Measurements from ENCODE around the gene ECE1. TPM values are rescaled to one million over a fixed set of nuclear protein-coding genes. Genes with fewer than 3 reads are reported as not detected.

The ECE1 gene
- total and polyA plus RNA-seq, 10 of the 15 experiments (the other 5 are each of a cell fraction or from before 2014, with no cell fraction given) = 0.97 to 81.0 (median 37.0) TPM

DNA sequence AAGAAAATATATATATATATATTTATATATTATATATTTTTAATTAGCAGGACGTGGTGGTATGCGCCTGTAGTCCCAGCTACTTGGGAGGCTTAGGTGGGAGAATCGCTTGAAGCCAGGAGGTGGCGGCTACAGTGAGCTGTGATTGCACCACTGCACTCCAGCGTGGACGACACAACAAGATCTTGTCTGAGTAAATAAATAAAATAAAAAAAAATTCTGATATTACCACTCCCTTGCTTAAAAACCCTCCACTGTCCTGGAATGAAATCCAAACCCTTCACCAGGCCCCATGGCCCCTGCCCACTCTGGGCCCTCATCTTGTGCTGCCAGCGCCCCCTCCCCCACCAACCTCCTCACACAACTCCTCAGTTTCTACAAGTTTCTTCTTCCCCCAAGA is 1.7 kb upstream of the ECE1 start:
- ChIA-PET POLR2A (interaction anchor here (1.7 to 7.1 kb wide), 4 partner anchors 32 to 77 kb away, joined by 3 to 88 read pairs (median 64); no protein-coding TSS in a partner anchor), CTCF (interaction anchor here (1.3 to 19.3 kb wide), 6 partner anchors 21 to 60 kb away, joined by 5 to 131 read pairs (median 40); no protein-coding TSS in a partner anchor), SMC1A (ENCODE audit: uncharacterized antibody, unreplicated experiment) (interaction anchor here (0.9 to 7.7 kb wide), 6 partner anchors 32 to 225 kb away, joined by 3 to 123 read pairs (median 8); no protein-coding TSS in a partner anchor), RAD21 (ENCODE audit: unreplicated experiment) (interaction anchor here (1.1 to 5.5 kb wide), 10 partner anchors 21 to 76 kb away, joined by 3 to 97 read pairs (median 16); no protein-coding TSS in a partner anchor)
- intact Hi-C loops (cut with micrococcal nuclease; ENCODE audit: unreplicated experiment) (no loop called here), in situ Hi-C loops (cut with MboI) (no loop called here)
- H3K4me3 ChIP-seq = no peak overlapping the region
- peaks cover 0 to 1% of the 10 kb centered on the region in 2 experiments; a peak in 1 of 4 replicates for H3K36me3 ChIP-seq (ENCODE audit: control insufficient read depth in 2 of 2, insufficient read depth in 2 of 2, low read length in 1 of 2)
- no peaks in the 10 kb centered on the region for H4K20me1 ChIP-seq (ENCODE audit: control insufficient read depth, insufficient read depth)
- H3K27me3 ChIP-seq (replicated peaks in 1 of 2; ENCODE audit: control insufficient read depth in 2 of 2, insufficient read depth in 2 of 2, low read length in 1 of 2) = no peaks in the 10 kb centered on the region
- FAIRE-seq = no peak
- ATAC-seq = no peak
- WGBS (ENCODE audit: insufficient coverage, insufficient replicate concordance, low lambda C conversion rate, missing lambda C conversion rate) = 82% methylated on average over 7 of the region's 7 CpGs
- peak overlapping the region; percentile 99 for H3K4me2 ChIP-seq (ENCODE audit: control insufficient read depth, insufficient read depth)
- H3K79me2 ChIP-seq (ENCODE audit: control insufficient read depth, insufficient read depth, low read length) = no peaks in the 10 kb centered on the region; the same call in 1 of the 2 replicates
- H3K4me1 ChIP-seq (ENCODE audit: control insufficient read depth, insufficient read depth, low read length) = peaks cover 67% of the 10 kb centered on the region
- H3K9me3 ChIP-seq (replicated peaks; ENCODE audit: control insufficient read depth, insufficient read depth, low read length) = no peaks in the 10 kb centered on the region
- BruUV-seq (replicated peaks) = no TSS peak
- no peak overlapping the region for H2AFZ ChIP-seq (ENCODE audit: control insufficient read depth, low read depth, low read length)
- H3K9ac ChIP-seq (ENCODE audit: control insufficient read depth, insufficient read depth, low read length) = no peak overlapping the region
- peak overlapping the region; percentile 96 for H3K27ac ChIP-seq (ENCODE audit: control insufficient read depth, insufficient read depth)
- no peak for TF ChIP-seq RAD21 (IDR thresholded peaks at IDR 0.05; ENCODE audit: insufficient read depth, low read depth, low read length)
- TF ChIP-seq MEF2A (IDR thresholded peaks at IDR 0.05; ENCODE audit: insufficient read depth, low read depth, low read length) = no peak
- TF ChIP-seq, protein P1, sequence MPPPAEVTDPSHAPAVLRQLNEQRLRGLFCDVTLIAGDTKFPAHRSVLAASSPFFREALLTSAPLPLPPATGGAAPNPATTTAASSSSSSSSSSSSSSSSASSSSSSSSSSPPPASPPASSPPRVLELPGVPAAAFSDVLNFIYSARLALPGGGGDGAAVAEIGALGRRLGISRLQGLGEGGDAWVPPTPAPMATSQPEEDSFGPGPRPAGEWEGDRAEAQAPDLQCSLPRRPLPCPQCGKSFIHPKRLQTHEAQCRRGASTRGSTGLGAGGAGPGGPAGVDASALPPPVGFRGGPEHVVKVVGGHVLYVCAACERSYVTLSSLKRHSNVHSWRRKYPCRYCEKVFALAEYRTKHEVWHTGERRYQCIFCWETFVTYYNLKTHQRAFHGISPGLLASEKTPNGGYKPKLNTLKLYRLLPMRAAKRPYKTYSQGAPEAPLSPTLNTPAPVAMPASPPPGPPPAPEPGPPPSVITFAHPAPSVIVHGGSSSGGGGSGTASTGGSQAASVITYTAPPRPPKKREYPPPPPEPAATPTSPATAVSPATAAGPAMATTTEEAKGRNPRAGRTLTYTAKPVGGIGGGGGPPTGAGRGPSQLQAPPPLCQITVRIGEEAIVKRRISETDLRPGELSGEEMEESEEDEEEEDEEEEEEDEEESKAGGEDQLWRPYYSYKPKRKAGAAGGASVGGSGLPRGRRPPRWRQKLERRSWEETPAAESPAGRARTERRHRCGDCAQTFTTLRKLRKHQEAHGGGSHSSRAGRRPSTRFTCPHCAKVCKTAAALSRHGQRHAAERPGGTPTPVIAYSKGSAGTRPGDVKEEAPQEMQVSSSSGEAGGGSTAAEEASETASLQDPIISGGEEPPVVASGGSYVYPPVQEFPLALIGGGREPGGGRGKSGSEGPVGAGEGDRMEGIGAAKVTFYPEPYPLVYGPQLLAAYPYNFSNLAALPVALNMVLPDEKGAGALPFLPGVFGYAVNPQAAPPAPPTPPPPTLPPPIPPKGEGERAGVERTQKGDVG (CRISPR knock-in tag; IDR thresholded peaks at IDR 0.05) = no peak
- no peak for TF ChIP-seq KDM1A (IDR thresholded peaks at IDR 0.05; ENCODE audit: borderline replicate concordance)
- TF ChIP-seq ZNF207 (IDR thresholded peaks at IDR 0.05; ENCODE audit: borderline replicate concordance) = no peak
- no peak for TF ChIP-seq BACH1 (IDR thresholded peaks at IDR 0.05; ENCODE audit: borderline replicate concordance)
- TF ChIP-seq, protein P2, sequence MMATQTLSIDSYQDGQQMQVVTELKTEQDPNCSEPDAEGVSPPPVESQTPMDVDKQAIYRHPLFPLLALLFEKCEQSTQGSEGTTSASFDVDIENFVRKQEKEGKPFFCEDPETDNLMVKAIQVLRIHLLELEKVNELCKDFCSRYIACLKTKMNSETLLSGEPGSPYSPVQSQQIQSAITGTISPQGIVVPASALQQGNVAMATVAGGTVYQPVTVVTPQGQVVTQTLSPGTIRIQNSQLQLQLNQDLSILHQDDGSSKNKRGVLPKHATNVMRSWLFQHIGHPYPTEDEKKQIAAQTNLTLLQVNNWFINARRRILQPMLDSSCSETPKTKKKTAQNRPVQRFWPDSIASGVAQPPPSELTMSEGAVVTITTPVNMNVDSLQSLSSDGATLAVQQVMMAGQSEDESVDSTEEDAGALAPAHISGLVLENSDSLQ (IDR thresholded peaks at IDR 0.05) = no peak
- no peak for TF ChIP-seq CREM (IDR thresholded peaks at IDR 0.05; ENCODE audit: low read depth)
- no peak for TF ChIP-seq NRF1 (conservative IDR thresholded peaks at IDR 0.05; ENCODE audit: low read depth, low read length)
- no peak for TF ChIP-seq MYC (IDR thresholded peaks at IDR 0.05; ENCODE audit: insufficient read depth, insufficient read length, insufficient replicate concordance, low read length, severe bottlenecking)
- TF ChIP-seq, protein P3, sequence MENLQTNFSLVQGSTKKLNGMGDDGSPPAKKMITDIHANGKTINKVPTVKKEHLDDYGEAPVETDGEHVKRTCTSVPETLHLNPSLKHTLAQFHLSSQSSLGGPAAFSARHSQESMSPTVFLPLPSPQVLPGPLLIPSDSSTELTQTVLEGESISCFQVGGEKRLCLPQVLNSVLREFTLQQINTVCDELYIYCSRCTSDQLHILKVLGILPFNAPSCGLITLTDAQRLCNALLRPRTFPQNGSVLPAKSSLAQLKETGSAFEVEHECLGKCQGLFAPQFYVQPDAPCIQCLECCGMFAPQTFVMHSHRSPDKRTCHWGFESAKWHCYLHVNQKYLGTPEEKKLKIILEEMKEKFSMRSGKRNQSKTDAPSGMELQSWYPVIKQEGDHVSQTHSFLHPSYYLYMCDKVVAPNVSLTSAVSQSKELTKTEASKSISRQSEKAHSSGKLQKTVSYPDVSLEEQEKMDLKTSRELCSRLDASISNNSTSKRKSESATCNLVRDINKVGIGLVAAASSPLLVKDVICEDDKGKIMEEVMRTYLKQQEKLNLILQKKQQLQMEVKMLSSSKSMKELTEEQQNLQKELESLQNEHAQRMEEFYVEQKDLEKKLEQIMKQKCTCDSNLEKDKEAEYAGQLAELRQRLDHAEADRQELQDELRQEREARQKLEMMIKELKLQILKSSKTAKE (IDR thresholded peaks at IDR 0.05; ENCODE audit: low read depth, poor library complexity, severe bottlenecking) = no peak
- no peak for TF ChIP-seq ESRRA (IDR thresholded peaks at IDR 0.05; ENCODE audit: low read length)
- no peak for TF ChIP-seq HCFC1 (IDR thresholded peaks at IDR 0.05; ENCODE audit: low read length)
- TF ChIP-seq IRF4 (IDR thresholded peaks at IDR 0.05; ENCODE audit: low read depth, low read length) = no peak
- no peak for DNase-seq (ENCODE audit: low read depth, low spot score)

All from GM12878 (cell line).